Fibroblast of villous mesenchyme (primary cell): Measurements from ENCODE around the gene FRMD7. TPM values are rescaled to one million over a fixed set of nuclear protein-coding genes. Genes with fewer than 3 reads are reported as not detected.
"Not testable (repeated sequence)": the region's sequence is repeated elsewhere in the genome, so short reads cannot be mapped to it uniquely, and the experiment has no call there.

Experiments
- DNase-seq: peaks from one replicate; pipeline ENCODE4 v3.0.0-alpha.2; 2010; ENCODE audit warnings: low read depth
- H3K4me3 ChIP-seq: 2 replicates; pipeline ENCODE4 v1.5.1; 2011; ENCODE audit warnings: low read depth, mild to moderate bottlenecking, low read length
- total RNA-seq: library from RNA; depleted of rRNA; stranded (reverse); fragments of >200 nt; gene quantifications from 2 replicates; pipeline ENCODE4 v1.2.3, GENCODE V29; 2012
- TF ChIP-seq, protein P1 (sequence below): IDR thresholded peaks from 2 replicates; pipeline ENCODE4 v1.5.1; 2012; ENCODE audit warnings: low read depth, mild to moderate bottlenecking, low read length; ENCODE audit not compliant: insufficient read depth

The FRMD7 gene
- total RNA-seq, 1 donor: not detected

DNA sequence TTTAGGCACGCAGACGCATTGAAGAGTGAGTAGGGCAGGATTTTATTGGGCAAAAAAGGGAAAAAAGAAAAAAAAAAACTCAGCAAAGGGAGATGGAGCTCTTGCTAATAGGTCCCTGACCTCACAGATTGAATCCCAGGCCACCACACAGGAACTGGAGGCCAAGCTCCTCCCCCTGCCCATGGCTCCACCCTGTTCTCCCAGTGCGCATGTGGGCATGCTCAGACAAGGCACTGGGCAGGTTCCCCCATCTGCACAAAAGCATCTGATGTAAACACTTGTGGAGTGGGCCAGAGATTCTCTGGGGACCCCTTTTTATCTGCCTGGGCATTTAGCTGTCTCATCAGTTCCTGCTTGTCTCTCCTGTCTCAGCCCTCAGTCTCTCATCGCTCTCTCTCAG, 9.5 kb downstream of the FRMD7 start:
- no peak overlapping the region for H3K4me3 ChIP-seq
- DNase-seq: no peak
- TF ChIP-seq, protein P1, sequence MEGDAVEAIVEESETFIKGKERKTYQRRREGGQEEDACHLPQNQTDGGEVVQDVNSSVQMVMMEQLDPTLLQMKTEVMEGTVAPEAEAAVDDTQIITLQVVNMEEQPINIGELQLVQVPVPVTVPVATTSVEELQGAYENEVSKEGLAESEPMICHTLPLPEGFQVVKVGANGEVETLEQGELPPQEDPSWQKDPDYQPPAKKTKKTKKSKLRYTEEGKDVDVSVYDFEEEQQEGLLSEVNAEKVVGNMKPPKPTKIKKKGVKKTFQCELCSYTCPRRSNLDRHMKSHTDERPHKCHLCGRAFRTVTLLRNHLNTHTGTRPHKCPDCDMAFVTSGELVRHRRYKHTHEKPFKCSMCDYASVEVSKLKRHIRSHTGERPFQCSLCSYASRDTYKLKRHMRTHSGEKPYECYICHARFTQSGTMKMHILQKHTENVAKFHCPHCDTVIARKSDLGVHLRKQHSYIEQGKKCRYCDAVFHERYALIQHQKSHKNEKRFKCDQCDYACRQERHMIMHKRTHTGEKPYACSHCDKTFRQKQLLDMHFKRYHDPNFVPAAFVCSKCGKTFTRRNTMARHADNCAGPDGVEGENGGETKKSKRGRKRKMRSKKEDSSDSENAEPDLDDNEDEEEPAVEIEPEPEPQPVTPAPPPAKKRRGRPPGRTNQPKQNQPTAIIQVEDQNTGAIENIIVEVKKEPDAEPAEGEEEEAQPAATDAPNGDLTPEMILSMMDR: no peak

DNA sequence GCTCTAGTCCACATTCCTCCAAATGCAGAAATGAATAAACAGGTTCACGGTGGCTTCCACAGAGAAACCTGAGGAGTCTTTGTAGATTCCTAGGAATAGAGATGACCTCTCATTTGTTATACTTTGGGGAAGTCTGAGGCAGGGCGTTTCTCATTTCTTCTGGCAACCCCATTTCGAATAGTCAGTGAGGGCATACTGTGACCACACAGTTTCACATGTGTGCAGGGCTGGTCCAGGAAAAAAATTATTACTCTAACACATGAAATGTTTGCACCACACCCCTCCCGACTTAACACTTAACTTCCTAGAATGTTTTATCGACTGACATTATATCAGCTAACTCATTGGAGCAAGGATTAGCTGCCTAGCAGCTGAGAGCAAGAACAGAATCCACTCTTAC, 12.0 kb downstream of the FRMD7 start:
- no peak for DNase-seq
- TF ChIP-seq, protein P1: no peak
- H3K4me3 ChIP-seq: no peak overlapping the region

DNA sequence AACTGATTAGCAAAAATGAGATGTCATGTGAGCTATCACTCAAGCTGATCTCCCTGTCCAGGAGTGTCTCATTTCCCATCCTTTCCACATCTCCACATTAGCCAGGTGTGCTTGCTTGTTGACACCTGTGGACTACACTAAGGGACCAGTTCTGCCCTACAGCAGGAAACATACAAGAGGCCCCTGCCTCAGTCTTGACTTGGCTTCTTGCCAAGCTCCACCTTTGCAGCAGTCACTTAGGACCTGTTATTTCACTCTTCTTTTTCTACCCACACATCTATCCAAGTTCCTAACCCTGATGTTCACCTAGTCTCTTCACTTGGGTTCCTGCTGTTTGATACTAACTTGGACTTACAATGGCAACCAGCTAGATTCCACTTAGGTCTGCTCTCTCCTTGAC, 13.2 kb downstream of the FRMD7 start:
- DNase-seq: no peak
- TF ChIP-seq, protein P1: no peak
- H3K4me3 ChIP-seq: no peak overlapping the region

DNA sequence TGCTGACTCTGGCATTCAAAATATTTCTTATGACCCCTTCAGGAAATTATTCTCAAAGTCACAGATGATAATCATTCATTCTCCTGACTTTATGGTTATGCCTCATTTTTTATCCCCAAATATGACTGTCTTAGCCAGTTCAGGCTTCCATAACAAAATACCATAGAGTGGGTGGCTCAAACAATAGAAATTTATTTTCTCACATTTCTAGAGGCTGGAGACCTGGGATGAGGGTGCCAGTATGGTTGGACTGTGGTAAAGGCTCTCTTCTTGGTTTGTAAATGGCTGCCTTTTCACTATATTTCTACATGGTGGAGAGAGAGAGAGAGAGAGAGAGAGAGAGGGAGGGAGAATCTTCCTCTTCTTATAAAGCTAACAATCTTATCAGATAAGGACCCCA, 20.5 kb downstream of the FRMD7 start:
- H3K4me3 ChIP-seq: no peak overlapping the region
- DNase-seq: no peak
- TF ChIP-seq, protein P1: no peak

DNA sequence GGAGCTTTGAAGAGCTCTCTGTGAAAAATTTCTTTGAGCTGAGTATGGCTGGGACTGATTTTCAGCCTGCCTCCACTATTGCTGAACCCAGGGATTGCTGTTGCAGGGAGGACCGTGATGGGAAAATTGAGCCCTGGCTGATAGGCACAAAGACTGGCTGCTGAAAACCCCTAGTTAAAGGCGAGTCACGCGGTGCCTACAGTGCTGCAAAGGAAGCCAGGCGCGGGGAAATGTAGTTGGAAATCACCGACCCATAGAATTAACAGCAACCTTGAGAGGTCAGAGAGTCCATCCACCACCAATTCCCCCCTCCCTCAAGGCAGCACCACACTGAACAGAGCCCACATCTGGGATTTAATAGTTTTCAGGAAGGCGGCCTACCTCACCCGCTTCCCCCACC, 26.0 kb downstream of the FRMD7 start:
- no peak overlapping the region for H3K4me3 ChIP-seq
- DNase-seq: no peak
- TF ChIP-seq, protein P1: no peak

DNA sequence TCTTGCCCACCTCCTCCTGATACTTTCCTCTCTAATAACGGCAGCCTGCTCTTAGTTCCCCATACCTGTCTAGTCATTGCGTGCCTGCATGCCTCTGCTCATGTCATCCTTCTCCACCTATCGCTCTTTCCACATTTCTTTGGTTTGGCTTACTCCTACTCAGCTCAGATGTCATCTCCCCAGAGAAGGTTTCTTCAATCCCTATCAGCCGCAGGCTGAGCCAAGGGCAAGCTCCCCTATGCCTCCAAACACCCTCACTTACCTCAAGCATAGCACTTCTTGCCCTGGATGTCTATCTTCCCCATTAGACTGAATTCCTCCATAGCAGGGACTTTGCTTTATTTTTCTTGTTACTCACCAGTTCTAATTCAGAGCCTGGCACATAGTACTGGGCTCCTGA, 26.6 kb downstream of the FRMD7 start:
- no peak overlapping the region for H3K4me3 ChIP-seq
- DNase-seq: no peak
- TF ChIP-seq, protein P1: no peak

DNA sequence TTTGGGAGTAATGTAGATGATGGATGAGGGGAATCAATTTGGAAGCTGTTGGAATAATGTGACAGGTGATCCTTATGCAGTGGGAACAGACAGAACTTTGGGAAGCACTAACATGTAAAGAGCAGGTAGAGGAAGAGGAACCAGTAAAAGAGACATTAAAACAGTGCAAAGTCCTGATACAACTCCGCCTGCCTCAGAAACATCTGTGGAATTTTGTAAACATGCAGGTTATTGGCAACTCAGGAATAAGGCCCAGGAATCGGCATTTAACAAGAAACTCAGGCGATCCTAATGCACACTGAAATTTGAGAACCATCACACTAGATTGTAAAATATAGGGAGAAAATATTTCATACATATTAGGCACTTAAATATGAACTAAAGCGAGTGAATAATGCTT, 29.1 kb downstream of the FRMD7 start:
- not testable (repeated sequence) for H3K4me3 ChIP-seq, DNase-seq
